ENCODE results near the gene SCUBE2. TPM values are rescaled to one million over a fixed set of nuclear protein-coding genes. Genes with fewer than 3 reads are reported as not detected.
A peak's percentile ranks its signal among the peaks of the same experiment; 100 is the strongest.

Gene SCUBE2
- total RNA-seq, 1 experiment from 2014 or later = 1.9 TPM

DNA sequence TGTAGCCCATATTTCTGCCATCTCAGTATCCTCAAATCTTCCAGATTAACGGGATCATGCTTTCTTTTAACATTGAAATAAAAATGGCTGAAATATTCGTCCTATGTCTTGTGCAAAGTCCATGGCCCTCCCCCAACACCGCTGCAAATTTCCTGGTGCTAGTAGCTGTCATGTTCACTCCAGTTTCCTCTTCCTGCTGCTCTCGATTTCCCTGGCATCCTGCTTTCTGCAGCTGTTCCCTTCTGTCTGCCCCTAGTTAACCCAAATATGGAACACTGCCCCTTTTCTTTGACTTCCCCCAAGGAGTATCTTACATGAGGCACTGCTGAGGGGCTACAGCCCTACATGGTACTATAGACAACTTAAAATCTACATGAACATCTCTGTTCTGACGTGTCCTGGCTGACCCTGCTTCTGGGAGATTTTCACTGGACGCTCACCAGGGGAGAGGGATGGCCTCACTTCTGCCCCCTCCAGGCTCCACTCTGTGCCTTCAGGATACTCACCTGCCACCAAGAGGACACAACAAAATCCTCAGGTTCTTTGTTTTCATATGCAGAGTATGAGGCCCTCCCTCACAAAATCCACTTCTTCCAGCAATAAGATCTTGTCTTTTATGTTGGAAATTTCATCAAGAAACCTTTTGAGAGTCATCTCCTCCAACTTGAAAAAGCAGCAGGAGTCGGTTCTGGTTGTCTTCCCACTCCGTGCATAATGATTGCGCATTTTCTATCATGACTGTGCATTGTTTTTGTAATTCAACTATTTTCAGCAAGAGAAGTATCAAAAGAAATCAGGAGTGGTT, 29.5 kb upstream of the SCUBE2 start:
- peak; percentile 72 for DNase-seq (ENCODE audit: low spot score)
- peak; percentile 97 for ATAC-seq
- Mint-ChIP-seq H3K9me3 (peaks cover 4% of the 10 kb centered on the region; the same call in 1 of the 2 replicates), H3K27ac (peak overlapping the region; percentile 88), H3K4me3 (peak overlapping the region; percentile 41), H3K36me3 (no peaks in the 10 kb centered on the region), H3K27me3 (ENCODE audit: low read depth) (no peaks in the 10 kb centered on the region), H3K4me1 (peaks cover 34% of the 10 kb centered on the region)
- TF ChIP-seq ZNF671 (CRISPR knock-in tag; IDR thresholded peaks at IDR 0.05) = no peak
- 0 out of 2 replicates have a peak, but pooled peaks have one; percentile 40 for TF ChIP-seq CREM (CRISPR knock-in tag; IDR thresholded peaks at IDR 0.05)
- TF ChIP-seq ZNF232 (CRISPR knock-in tag; IDR thresholded peaks at IDR 0.05) = no peak
- TF ChIP-seq ATF2 (CRISPR knock-in tag; IDR thresholded peaks at IDR 0.05; ENCODE audit: borderline replicate concordance, low read depth) = no peak
- TF ChIP-seq, protein P1, sequence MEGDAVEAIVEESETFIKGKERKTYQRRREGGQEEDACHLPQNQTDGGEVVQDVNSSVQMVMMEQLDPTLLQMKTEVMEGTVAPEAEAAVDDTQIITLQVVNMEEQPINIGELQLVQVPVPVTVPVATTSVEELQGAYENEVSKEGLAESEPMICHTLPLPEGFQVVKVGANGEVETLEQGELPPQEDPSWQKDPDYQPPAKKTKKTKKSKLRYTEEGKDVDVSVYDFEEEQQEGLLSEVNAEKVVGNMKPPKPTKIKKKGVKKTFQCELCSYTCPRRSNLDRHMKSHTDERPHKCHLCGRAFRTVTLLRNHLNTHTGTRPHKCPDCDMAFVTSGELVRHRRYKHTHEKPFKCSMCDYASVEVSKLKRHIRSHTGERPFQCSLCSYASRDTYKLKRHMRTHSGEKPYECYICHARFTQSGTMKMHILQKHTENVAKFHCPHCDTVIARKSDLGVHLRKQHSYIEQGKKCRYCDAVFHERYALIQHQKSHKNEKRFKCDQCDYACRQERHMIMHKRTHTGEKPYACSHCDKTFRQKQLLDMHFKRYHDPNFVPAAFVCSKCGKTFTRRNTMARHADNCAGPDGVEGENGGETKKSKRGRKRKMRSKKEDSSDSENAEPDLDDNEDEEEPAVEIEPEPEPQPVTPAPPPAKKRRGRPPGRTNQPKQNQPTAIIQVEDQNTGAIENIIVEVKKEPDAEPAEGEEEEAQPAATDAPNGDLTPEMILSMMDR (IDR thresholded peaks at IDR 0.05) = peak; percentile 54; the same call in 1 of the 2 replicates
- TF ChIP-seq SP1 (CRISPR knock-in tag; conservative IDR thresholded peaks at IDR 0.05) = 0 out of 2 replicates have a peak, but pooled peaks have one; percentile 32
- TF ChIP-seq, protein P2, sequence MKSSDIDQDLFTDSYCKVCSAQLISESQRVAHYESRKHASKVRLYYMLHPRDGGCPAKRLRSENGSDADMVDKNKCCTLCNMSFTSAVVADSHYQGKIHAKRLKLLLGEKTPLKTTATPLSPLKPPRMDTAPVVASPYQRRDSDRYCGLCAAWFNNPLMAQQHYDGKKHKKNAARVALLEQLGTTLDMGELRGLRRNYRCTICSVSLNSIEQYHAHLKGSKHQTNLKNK (CRISPR knock-in tag; IDR thresholded peaks at IDR 0.05) = no peak
- no peak for TF ChIP-seq ZNF263 (CRISPR knock-in tag; IDR thresholded peaks at IDR 0.05; ENCODE audit: low read depth)
- ChIA-PET CTCF (interaction anchor here (0.6 to 3.4 kb wide), 8 partner anchors 9 to 161 kb away, joined by 3 to 20 read pairs (median 3); partner anchors contain the start of gene TMEM9B), POLR2A (interaction anchor here (0.8 kb wide), 1 partner anchor 161 kb away, joined by 5 read pairs; no protein-coding TSS in a partner anchor)

DNA sequence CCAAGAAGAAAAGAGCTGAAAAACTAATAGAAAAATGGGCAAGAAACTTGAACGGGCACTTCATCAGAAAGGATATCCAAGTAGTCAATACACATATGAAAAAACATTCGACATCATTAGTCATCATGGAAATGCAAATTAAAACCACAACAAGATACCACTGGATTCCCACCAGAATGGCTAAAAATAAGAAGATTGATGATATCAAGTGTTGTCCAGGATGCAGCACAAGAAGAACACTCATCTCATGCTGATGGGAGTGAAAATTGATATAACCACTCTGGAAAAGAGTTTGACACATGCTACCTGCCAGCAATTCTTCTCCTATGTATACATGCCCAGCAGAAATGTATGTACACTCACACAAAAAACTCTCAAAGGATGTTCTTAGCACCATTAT, 26.9 kb upstream of the SCUBE2 start:
- H3K27me3 Mint-ChIP-seq (ENCODE audit: low read depth) = no peaks in the 10 kb centered on the region

More for the DNA sequence above, 26.9 kb upstream of the SCUBE2 start:
- Mint-ChIP-seq H3K27ac (no peak overlapping the region), H3K36me3 (peaks cover 9% of the 10 kb centered on the region), H3K9me3 (peaks cover 11% of the 10 kb centered on the region), H3K4me3 (no peak overlapping the region), H3K4me1 (peaks cover 32% of the 10 kb centered on the region)
- ATAC-seq = no peak
- CTCF ChIA-PET = no interaction called here
- TF ChIP-seq ZNF396 (CRISPR knock-in tag; IDR thresholded peaks at IDR 0.05; ENCODE audit: borderline replicate concordance) = no peak
- TF ChIP-seq, protein P3, sequence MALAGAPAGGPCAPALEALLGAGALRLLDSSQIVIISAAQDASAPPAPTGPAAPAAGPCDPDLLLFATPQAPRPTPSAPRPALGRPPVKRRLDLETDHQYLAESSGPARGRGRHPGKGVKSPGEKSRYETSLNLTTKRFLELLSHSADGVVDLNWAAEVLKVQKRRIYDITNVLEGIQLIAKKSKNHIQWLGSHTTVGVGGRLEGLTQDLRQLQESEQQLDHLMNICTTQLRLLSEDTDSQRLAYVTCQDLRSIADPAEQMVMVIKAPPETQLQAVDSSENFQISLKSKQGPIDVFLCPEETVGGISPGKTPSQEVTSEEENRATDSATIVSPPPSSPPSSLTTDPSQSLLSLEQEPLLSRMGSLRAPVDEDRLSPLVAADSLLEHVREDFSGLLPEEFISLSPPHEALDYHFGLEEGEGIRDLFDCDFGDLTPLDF (CRISPR knock-in tag; IDR thresholded peaks at IDR 0.05) = no peak
- TF ChIP-seq TCF7 (CRISPR knock-in tag; IDR thresholded peaks at IDR 0.05; ENCODE audit: low read depth) = no peak
- no peak for TF ChIP-seq EMX1 (CRISPR knock-in tag; IDR thresholded peaks at IDR 0.05)
- TF ChIP-seq, protein P2 (CRISPR knock-in tag; IDR thresholded peaks at IDR 0.05) = no peak
- no peak for TF ChIP-seq MLX (CRISPR knock-in tag; IDR thresholded peaks at IDR 0.05)
- TF ChIP-seq USF2 (CRISPR knock-in tag; IDR thresholded peaks at IDR 0.05) = no peak
- no peak for TF ChIP-seq ATF3 (CRISPR knock-in tag; conservative IDR thresholded peaks at IDR 0.05)
- no peak for TF ChIP-seq MYBL2 (CRISPR knock-in tag; IDR thresholded peaks at IDR 0.05)
- TF ChIP-seq GRHL2 (CRISPR knock-in tag; IDR thresholded peaks at IDR 0.05; ENCODE audit: insufficient replicate concordance, severe bottlenecking) = no peak
- no peak for TF ChIP-seq TEAD4 (CRISPR knock-in tag; IDR thresholded peaks at IDR 0.05)
- TF ChIP-seq ZNF219 (CRISPR knock-in tag; IDR thresholded peaks at IDR 0.05; ENCODE audit: borderline replicate concordance) = no peak
- TF ChIP-seq GABPB1 (CRISPR knock-in tag; IDR thresholded peaks at IDR 0.05) = no peak
- TF ChIP-seq JAZF1 (CRISPR knock-in tag; IDR thresholded peaks at IDR 0.05) = no peak
- no peak for TF ChIP-seq GTF2I (CRISPR knock-in tag; conservative IDR thresholded peaks at IDR 0.05)
- no peak for TF ChIP-seq ZNF263 (CRISPR knock-in tag; IDR thresholded peaks at IDR 0.05; ENCODE audit: low read depth)
- TF ChIP-seq ETV6 (CRISPR knock-in tag; IDR thresholded peaks at IDR 0.05) = no peak
- no peak for TF ChIP-seq SP1 (CRISPR knock-in tag; conservative IDR thresholded peaks at IDR 0.05)
- POLR2A ChIA-PET = interaction anchor here (0.5 to 0.6 kb wide), 2 partner anchors 123 to 358 kb away, joined by 3 to 5 read pairs; no protein-coding TSS in a partner anchor
- no peak for DNase-seq (ENCODE audit: low spot score)

Data from WTC11 (cell line).